HL-60/S4 treated with phorbol 12-myristate 13-acetate at 8.2 ng/mL for 4 days and 3 days (cell line): ENCODE data around the gene PSG6.
"Not testable (repeated sequence)": the region's sequence is repeated elsewhere in the genome, so short reads cannot be mapped to it uniquely, and the experiment has no call there.

Experiments used
- in situ Hi-C: fragments of 300-500 bp; cut with MboI; formaldehyde crosslinking; loops from 2 replicates; pipeline ENCODE4 v1.15.0; 2022; ENCODE audit warnings: low sequenced_read_pairs

Gene PSG6

DNA sequence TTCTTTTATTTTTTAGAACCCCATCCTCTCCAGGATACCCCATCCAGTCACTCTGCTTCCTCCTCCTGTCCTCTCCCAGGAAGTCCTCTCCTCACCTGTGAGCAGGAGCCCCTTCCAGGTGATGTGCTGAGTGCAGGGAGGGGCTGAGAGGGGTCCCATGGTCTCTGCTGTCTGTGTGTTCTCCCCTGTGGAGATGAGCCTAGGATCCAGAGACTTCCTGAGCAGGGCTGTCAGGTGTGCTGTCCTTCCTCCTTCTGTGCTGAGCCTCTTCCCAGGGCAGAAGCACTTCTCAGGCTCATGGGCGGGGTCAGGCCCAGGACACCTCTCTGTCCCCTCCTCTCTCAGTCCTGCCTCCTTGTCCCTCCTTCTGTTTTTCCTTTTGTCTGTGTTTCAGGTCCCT, at the start of gene PSG6:
Gene PSG6 (minus strand): TSS at position 261 of the 400 bp plus-strand sequence. CDS start 102 bp downstream, at position 159.
- in situ Hi-C loops = not testable (repeated sequence)

DNA sequence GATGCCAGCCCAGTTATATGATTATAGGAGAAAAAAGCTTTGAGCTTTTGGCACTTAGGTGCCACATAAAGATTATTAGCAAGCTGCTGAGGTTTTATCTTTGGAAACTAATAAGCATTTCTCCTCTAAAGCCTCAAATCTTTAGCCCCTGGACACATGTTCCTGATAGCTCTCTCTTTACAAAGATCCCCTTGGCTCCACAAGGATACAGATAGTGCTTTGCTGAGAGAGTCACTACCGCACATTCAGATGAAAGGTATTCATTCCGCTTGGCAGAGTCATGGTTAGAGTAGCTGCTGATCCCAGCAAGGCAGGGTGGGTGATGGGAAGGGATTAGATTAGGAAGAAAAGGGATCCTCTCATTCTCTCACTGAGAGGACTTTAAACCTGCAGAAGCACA, 47.5 kb upstream of the PSG6 start:
- in situ Hi-C loops = no loop called here

- in situ Hi-C loops = no loop called here
These were observed 43.4 kb upstream of the PSG6 start for GRCh38 chr19:42961119-42961518.

- in situ Hi-C loops = not testable (repeated sequence)
These were observed 34.4 kb upstream of the PSG6 start for GRCh38 chr19:42952126-42952525.

DNA sequence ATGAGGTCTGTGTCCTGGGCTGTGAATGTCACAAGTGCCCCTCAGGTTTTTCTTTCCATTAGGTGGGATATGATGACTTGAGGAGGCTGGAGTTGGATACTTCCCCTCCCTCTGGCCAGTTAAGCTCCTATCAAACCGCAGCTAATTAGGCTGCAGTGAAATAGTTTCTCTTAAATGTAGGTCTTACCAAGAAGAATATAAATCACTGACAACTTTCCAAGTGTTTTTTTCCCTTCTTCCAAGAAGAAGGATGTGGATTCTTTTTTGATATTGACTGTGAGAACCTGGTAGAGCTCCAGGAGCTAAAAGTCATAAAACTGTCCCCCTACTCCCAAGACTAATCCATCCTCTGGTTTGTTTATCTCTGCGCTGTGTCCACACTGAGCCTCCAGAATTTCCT, 33.8 kb upstream of the PSG6 start:
- in situ Hi-C loops = not testable (repeated sequence)

- in situ Hi-C loops = no loop called here
These were observed 24.6 kb upstream of the PSG6 start for GRCh38 chr19:42942187-42942789.

DNA sequence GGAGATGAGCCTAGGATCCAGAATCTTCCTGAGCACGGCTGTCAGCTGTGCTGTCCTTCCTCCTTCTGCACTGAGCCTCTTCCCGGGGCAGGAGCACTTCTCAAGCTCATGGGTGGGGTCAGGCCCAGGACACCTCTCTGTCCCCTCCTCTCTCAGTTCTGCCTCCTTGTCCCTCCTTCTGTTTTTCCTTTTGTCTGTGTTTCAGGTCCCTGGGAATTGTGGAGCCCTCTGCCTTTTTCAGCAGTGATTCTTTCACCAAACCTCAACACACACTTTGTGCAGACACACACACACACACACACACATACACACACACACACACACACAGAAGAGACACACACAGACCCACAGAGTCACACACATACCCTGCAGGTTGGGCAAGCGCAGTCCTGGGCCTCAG, 19.4 kb upstream of the PSG6 start, which contains the start of gene PSG7:
Gene PSG7 (minus strand): TSS at position 101 of the 400 bp plus-strand sequence. CDS start 131 bp downstream, outside the sequence.
- in situ Hi-C loops = not testable (repeated sequence)

GRCh38 chr19:42934726-42935125, 17.0 kb upstream of the PSG6 start:
- in situ Hi-C loops = not testable (repeated sequence)

DNA sequence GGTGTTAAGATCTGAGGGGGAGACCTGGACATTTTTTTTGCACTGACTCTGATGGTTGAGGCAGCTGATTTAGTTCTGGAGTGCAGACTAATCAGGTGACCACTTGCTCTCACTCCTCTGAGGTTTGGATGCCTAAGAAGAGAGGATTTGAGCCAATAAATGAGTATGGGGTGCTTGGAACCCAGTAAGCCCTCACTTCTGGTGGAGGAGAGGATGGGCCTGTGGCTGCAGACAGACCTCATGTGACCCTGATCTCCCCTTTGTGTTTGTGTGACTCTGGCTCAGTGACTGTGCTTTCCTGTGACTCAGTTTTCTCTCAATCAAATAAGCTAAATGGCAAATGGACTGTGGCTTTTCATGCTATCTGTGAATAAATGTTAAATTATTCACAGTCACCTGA, 16.5 kb upstream of the PSG6 start:
- in situ Hi-C loops = not testable (repeated sequence)

GRCh38 chr19:42933412-42933811, 15.7 kb upstream of the PSG6 start:
- in situ Hi-C loops = not testable (repeated sequence)

GRCh38 chr19:42932485-42933101, 14.9 kb upstream of the PSG6 start:
- in situ Hi-C loops = not testable (repeated sequence)

DNA sequence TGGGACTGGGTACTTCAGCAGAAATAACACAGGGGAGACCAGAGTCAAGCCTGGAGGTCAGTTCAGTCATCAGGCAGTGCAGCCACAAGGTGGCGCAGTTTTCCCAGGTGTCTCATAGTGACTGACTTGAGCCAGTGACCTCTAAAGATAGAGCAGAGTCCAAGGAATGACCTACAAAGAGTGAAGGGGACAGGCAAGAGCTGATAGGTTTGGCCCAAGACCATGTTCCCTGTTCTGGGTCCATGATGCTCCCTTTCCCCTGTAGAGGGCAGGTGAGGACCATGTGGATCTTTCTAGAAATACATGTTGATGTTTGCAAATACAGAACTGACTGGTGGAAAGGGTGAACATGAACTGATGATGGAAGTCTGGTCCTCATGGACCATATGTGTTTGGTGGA, 12.5 kb upstream of the PSG6 start:
- in situ Hi-C loops = not testable (repeated sequence)

DNA sequence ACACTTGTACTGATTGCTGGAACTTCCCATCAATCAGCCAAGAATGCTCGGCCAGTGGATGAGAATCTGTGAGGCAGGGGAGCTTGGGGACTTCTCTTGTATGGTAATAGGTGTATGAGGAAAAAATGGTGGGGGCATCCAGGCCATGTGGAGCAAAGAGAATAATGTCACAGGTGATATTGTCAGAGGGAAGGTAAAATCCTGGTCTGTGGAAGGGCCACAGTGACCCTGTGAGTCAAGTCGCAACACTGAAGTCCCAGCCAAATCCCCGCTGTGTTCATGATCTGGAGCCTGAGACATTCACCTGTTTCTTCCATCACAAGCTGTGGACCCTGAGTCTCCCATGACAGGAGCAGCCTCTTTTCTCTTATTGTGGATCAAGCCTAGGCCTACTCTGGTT, 11.2 kb upstream of the PSG6 start:
- in situ Hi-C loops = no loop called here

DNA sequence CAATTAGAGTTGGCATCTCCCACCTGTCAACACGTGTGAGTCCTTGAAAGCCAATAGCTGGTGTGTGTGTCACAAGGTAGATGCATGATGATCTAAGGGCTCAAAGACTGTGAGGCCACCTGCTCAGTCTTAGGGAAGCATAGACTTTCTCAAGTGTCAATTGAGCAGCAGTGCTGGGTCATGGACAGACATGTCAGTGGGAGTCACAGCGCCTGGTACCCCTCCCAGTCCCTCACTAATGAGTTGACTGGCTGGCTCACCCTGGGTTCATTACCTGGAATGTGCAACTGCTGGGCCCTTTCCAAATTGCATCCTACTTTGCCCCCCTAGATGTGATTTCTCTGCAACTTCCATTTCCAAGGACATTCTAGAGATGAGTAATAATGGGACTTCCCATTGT, 9.1 kb upstream of the PSG6 start:
- in situ Hi-C loops = no loop called here

DNA sequence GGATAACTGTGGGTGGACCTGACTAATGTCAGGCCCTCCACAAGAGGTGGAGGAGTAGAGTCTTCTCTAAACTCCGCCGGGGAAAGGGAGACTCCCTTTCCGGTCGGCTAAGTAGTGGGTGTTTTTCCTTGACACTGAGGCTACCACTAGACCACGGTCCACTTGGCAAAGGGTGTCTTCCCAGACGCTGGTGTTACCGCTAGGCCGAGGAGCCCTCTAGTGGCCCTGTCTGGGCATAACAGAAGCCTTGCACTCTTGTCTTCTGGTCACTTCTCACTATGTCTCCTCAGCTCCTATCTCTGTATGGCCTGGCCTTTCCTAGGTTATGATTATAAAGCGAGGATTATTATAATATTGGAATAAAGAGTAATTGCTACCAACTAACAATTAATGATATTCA, 5.4 kb upstream of the PSG6 start:
- in situ Hi-C loops = not testable (repeated sequence)

DNA sequence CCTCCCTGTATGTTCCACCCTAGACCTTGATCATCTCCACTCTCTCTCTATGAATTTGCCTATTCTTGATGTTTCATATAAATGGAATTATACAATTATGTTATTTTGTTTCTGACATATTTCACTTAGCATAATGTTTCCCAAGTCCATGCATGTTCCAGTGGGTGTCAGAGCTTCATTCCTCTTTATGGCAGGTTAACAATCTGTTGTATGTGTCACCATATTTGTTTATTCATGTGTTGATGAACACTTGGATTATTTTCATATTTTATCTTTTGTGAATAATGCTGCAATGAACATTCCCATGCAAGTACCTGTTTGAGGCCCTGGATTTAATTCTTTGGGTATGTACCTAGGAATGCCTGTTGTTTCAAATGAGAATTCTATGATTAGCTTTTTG, 3.3 kb upstream of the PSG6 start:
- in situ Hi-C loops = not testable (repeated sequence)

- in situ Hi-C loops = no loop called here
These were observed 2.0 kb upstream of the PSG6 start for GRCh38 chr19:42919757-42920079.

- in situ Hi-C loops = not testable (repeated sequence)
These were observed 1.5 kb upstream of the PSG6 start for GRCh38 chr19:42919070-42919756.

GRCh38 chr19:42918377-42919069, 829 bp upstream of the PSG6 start:
- in situ Hi-C loops = not testable (repeated sequence)

DNA sequence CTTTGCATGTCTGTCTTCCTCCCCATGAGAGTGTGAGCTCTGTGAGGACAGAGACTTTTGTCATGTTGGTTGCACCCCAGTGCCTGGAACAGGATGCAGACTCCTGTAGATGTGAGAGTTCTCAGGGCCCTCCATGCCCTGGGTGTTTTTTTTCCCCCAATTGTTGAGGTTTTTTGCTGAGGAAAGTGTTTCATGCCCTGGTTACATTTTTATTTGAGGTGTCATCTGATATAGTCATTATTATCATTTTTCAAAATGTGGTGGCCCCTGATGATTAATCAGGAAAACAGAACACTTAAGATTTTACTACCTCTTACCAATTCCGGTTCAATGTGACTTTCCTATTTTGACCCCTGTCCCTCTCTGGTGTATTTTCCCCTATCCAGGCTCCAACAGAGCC, 763 bp downstream of the PSG6 start:
- in situ Hi-C loops = not testable (repeated sequence)

- in situ Hi-C loops = not testable (repeated sequence)
These were observed 4.2 kb downstream of the PSG6 start for GRCh38 chr19:42913516-42913915.

- in situ Hi-C loops = not testable (repeated sequence)
These were observed 4.8 kb downstream of the PSG6 start for GRCh38 chr19:42912941-42913340.
